Testis (tissue), 3 donors: Measurements from ENCODE around the gene PERM1. TPM values are rescaled to one million over a fixed set of nuclear protein-coding genes. Genes with fewer than 3 reads are reported as not detected.

Source experiments
- DNase-seq: peaks from one replicate; pipeline ENCODE4 v3.0.0-alpha.2; 2019
- H3K27ac ChIP-seq, 2 donors: fragments of 200-600 bp; sonication (generic); one replicate each; pipeline ENCODE4 v1.5.1; 2019
- H3K27me3 ChIP-seq: fragments of 200-600 bp; sonication (generic); one replicate; pipeline ENCODE4 v1.5.1; 2019
- H3K36me3 ChIP-seq: fragments of 200-600 bp; sonication (generic); one replicate; pipeline ENCODE4 v1.5.1; 2017; ENCODE audit warnings: low read depth; ENCODE audit errors: missing control alignments
- H3K4me1 ChIP-seq: fragments of 200-600 bp; sonication (generic); one replicate; pipeline ENCODE4 v1.5.1; 2019
- H3K4me3 ChIP-seq, 2 donors: fragments of 200-600 bp; sonication (generic); one replicate each; pipeline ENCODE4 v1.5.1; 2017 to 2019
- H3K9me3 ChIP-seq: fragments of 200-600 bp; sonication (generic); one replicate; pipeline ENCODE4 v1.5.1; 2017
- POLR2A ChIP-seq: fragments of 450-650 bp; IDR thresholded peaks from one replicate; pipeline ENCODE4 v1.6.1; 2017; ENCODE audit warnings: antibody characterized with exemption, mild to moderate bottlenecking, moderate library complexity
- WGBS, 2 donors: methylation state at CpG; one replicate each; pipeline ENCODE4 v1.1.5; 2018; 5-methylcytosine and 5-hydroxymethylcytosine counted together
- intact Hi-C: fragments of 100-400 bp; cut with DNase I; formaldehyde crosslinking; loops from one replicate; pipeline ENCODE4 v1.15.1; 2023; ENCODE audit warnings: low total_unique reads
- polyA plus RNA-seq: library from polyadenylated mRNA; stranded (reverse); fragments of 350-450 nt; fragmentation: Illumina TruSeq; extraction: RNeasy Lipid Tissue Mini Kit (QIAGEN cat#74804); gene quantifications from one replicate; pipeline ENCODE4 v1.2.3, GENCODE V29; 2014; ENCODE audit warnings: low read depth, low replicate concordance; ENCODE audit not compliant: insufficient read depth
- total RNA-seq, 2 donors: library from RNA; depleted of rRNA; stranded (reverse); fragments of >200 nt; gene quantifications; one replicate each; pipeline ENCODE4 v1.2.3, GENCODE V29; 2016
- TF ChIP-seq, protein P1 (sequence below), 3 experiments: fragments of 450-650 bp in 2 of 3; fragments of 200-600 bp in 1 of 3; sonication (generic) in 1 of 3; IDR thresholded peaks; one replicate each; pipeline ENCODE4 v1.5.1; 2016 to 2019; ENCODE audit warnings: antibody characterized with exemption in 3 of 3, mild to moderate bottlenecking in 2 of 3, moderate library complexity in 1 of 3

The PERM1 gene
- total and polyA plus RNA-seq, 3 donors from 2014 or later, result 0.65 to 4.9 (median 3.2) TPM

- TF ChIP-seq, protein P1, sequence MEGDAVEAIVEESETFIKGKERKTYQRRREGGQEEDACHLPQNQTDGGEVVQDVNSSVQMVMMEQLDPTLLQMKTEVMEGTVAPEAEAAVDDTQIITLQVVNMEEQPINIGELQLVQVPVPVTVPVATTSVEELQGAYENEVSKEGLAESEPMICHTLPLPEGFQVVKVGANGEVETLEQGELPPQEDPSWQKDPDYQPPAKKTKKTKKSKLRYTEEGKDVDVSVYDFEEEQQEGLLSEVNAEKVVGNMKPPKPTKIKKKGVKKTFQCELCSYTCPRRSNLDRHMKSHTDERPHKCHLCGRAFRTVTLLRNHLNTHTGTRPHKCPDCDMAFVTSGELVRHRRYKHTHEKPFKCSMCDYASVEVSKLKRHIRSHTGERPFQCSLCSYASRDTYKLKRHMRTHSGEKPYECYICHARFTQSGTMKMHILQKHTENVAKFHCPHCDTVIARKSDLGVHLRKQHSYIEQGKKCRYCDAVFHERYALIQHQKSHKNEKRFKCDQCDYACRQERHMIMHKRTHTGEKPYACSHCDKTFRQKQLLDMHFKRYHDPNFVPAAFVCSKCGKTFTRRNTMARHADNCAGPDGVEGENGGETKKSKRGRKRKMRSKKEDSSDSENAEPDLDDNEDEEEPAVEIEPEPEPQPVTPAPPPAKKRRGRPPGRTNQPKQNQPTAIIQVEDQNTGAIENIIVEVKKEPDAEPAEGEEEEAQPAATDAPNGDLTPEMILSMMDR (IDR thresholded peaks at IDR 0.05), result no peak
- no peak for TF ChIP-seq POLR2A
- no peaks in the 10 kb centered on the region for H3K9me3 ChIP-seq
- no peaks in the 10 kb centered on the region for H3K27me3 ChIP-seq
- H3K4me3 ChIP-seq, result no peak overlapping the region
- intact Hi-C loops, result no loop called here
- peaks cover 20% of the 10 kb centered on the region for H3K4me1 ChIP-seq
- 89 to 90% methylated on average over 18 to 27 of the region's 27 CpGs for WGBS, 2 donors
- H3K36me3 ChIP-seq, result no peaks in the 10 kb centered on the region
- DNase-seq, result no peak
- H3K27ac ChIP-seq, result no peak overlapping the region
Measured at GRCh38 chr1:1022302-1023009, 40.6 kb upstream of the PERM1 start.

GRCh38 chr1:1021920-1022259 is 40.0 kb upstream of the PERM1 start:
- no peaks in the 10 kb centered on the region for H3K9me3 ChIP-seq
- no peak for TF ChIP-seq POLR2A
- TF ChIP-seq, protein P1 (IDR thresholded peaks at IDR 0.05), result no peak
- H3K27ac ChIP-seq, result no peak overlapping the region
- H3K4me3 ChIP-seq, result no peak overlapping the region
- H3K36me3 ChIP-seq, result no peaks in the 10 kb centered on the region
- no peak for DNase-seq
- peaks cover 20% of the 10 kb centered on the region for H3K4me1 ChIP-seq
- 92 to 96% methylated on average over 10 of the region's 10 CpGs for WGBS, 2 donors
- no peaks in the 10 kb centered on the region for H3K27me3 ChIP-seq
- intact Hi-C loops, result no loop called here

DNA sequence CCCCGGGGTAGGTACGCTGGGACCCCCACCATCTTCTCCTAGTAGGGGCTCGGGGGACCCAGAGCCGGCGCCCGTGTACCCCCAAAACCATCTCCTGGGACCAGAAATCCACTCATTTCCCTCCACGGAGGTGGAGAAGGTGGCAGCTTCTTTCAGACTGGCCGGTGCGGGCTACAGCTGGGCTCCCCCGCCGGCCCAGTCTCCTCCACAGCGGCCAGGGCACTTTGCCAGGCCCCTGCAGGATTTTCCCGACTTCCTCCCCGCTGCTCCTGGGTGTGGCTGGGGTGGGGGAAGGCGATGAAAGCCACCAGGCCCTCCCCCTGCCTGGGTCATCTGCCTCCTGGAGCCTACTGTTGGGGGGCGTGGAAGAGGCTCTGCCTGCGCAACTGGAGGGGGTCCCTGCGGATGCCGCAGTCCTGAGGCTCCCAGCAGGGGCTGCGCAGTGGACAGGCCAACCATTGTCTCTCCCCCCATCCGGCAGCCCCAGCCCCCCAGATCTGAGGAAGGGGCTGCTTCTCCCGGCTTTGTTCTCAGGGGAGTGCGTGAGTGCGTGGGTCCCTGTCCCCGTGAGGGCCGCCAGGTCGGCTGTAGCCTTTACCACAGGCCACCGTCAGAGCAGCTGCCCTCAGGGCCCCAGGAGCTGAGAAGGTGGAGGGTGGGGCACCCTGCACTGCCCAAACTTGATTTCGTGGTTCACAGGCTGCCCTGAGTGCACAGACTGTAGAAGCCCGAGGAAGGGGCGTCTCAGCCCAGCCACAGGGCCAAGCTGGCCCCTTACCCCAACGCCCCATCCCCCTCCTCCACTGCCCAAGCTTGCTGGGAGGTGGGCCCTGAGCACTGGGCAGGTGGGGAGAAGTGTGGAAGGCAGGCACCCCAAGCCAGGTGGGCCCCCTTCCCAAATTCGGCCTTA is 39.4 kb upstream of the PERM1 start:
- H3K4me3 ChIP-seq, result peak overlapping the region; percentile 62 to 78
- H3K4me1 ChIP-seq, result peaks cover 20% of the 10 kb centered on the region
- intact Hi-C loops, result no loop called here
- 28 to 35% methylated on average over 4 to 29 of the region's 33 CpGs for whole genome bisulfite sequencing, 2 donors
- no peaks in the 10 kb centered on the region for H3K27me3 ChIP-seq
- H3K36me3 ChIP-seq, result no peaks in the 10 kb centered on the region
- DNase-seq, result peak; percentile 69
- no peak overlapping the region for H3K27ac ChIP-seq
- TF ChIP-seq, protein P1 (IDR thresholded peaks at IDR 0.05), result no peak
- no peak for TF ChIP-seq POLR2A
- H3K9me3 ChIP-seq, result no peaks in the 10 kb centered on the region

- WGBS, 2 donors, result 1% methylated on average over 34 of the region's 59 CpGs; no CpG with 5 or more reads in 1 of the 2 donors
- DNase-seq, result no peak
Measured at GRCh38 chr1:1020415-1021009, 38.6 kb upstream of the PERM1 start.

More at GRCh38 chr1:1020415-1021009, 38.6 kb upstream of the PERM1 start:
- Histone ChIP-seq H3K4me1 (peaks cover 20% of the 10 kb centered on the region), H3K27me3 (no peaks in the 10 kb centered on the region), H3K36me3 (no peaks in the 10 kb centered on the region), H3K4me3 (peak overlapping the region; percentile 62 to 78), H3K9me3 (no peaks in the 10 kb centered on the region), H3K27ac (peak overlapping the region in 1 of 2 donors; percentile 93)
- intact Hi-C loops, result no loop called here
- TF ChIP-seq POLR2A, result no peak
- TF ChIP-seq, protein P1 (IDR thresholded peaks at IDR 0.05), result no peak
